ENCODE measurements around the gene CBR3.
"Not testable (repeated sequence)": the region's sequence is repeated elsewhere in the genome, so short reads cannot be mapped to it uniquely, and the experiment has no call there.

DNA sequence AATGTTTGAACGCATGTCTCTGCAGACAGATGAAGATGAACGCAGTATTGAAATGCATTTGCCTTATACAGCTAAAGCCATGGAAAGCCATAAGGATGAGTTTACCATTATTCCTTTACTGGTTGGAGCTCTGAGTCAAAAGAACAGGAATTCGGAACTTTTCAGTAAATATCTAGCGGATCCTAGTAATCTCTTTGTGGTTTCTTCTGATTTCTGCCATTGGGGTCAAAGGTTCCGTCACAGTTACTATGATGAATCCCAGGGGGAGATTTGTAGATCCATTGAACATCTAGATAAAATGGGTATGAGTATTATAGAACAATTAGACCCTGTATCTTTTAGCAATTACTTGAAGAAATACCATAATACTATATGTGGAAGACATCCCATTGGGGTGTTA lies 4.0 kb upstream of the CBR3 start:
- not testable (repeated sequence) for TF ChIP-seq ETS1 (conservative IDR thresholded peaks at IDR 0.05; ENCODE audit: control insufficient read depth, low read depth, low read length); BCOR (IDR thresholded peaks at IDR 0.05); ZZZ3 (IDR thresholded peaks at IDR 0.05); KLF1 (tag; IDR thresholded peaks at IDR 0.05); MAFK (IDR thresholded peaks at IDR 0.05; ENCODE audit: low read length); EP300 (IDR thresholded peaks at IDR 0.05; ENCODE audit: low read length)
- TF ChIP-seq, protein P1, sequence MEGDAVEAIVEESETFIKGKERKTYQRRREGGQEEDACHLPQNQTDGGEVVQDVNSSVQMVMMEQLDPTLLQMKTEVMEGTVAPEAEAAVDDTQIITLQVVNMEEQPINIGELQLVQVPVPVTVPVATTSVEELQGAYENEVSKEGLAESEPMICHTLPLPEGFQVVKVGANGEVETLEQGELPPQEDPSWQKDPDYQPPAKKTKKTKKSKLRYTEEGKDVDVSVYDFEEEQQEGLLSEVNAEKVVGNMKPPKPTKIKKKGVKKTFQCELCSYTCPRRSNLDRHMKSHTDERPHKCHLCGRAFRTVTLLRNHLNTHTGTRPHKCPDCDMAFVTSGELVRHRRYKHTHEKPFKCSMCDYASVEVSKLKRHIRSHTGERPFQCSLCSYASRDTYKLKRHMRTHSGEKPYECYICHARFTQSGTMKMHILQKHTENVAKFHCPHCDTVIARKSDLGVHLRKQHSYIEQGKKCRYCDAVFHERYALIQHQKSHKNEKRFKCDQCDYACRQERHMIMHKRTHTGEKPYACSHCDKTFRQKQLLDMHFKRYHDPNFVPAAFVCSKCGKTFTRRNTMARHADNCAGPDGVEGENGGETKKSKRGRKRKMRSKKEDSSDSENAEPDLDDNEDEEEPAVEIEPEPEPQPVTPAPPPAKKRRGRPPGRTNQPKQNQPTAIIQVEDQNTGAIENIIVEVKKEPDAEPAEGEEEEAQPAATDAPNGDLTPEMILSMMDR (IDR thresholded peaks at IDR 0.05 in 2 of 3, conservative IDR thresholded peaks at IDR 0.05 in 1 of 3; ENCODE audit: insufficient read depth in 2 of 3, low read depth in 1 of 3, low read length in 3 of 3), result not testable (repeated sequence)

Data from K562 (cell line).